Tibial nerve (tissue), 4 donors: ENCODE results near the gene SNN. TPM values are rescaled to one million over a fixed set of nuclear protein-coding genes. Genes with fewer than 3 reads are reported as not detected.

Experiments
- DNase-seq, 2 donors: peaks; one replicate each; pipeline ENCODE4 v3.0.0-alpha.2; 2019; ENCODE audit warnings: low spot score in 2 of 2
- H3K27ac ChIP-seq, 4 donors: fragments of 200-600 bp; sonication (generic) in 3 of 4; one replicate each; pipeline ENCODE4 v1.5.1; 2017 to 2019; ENCODE audit warnings: mild to moderate bottlenecking in 1 of 4
- H3K27me3 ChIP-seq, 2 donors: fragments of 200-600 bp; sonication (generic) in 1 of 2; one replicate each; pipeline versions ENCODE4 v1.5.1 to v1.6.0; 2017 to 2019
- H3K36me3 ChIP-seq, 3 donors: fragments of 200-600 bp; sonication (generic); one replicate each; pipeline ENCODE4 v1.5.1; 2018 to 2019
- H3K4me1 ChIP-seq, 4 donors: fragments of 200-600 bp; sonication (generic) in 3 of 4; one replicate each; pipeline ENCODE4 v1.5.1; 2017 to 2019
- H3K4me3 ChIP-seq, 4 donors: fragments of 200-600 bp; sonication (generic) in 3 of 4; one replicate each; pipeline ENCODE4 v1.5.1; 2017 to 2019; ENCODE audit warnings: mild to moderate bottlenecking in 1 of 4, moderate library complexity in 1 of 4
- H3K9me3 ChIP-seq, 4 donors: fragments of 200-600 bp; sonication (generic) in 3 of 4; one replicate each; pipeline ENCODE4 v1.5.1; 2017 to 2019
- EP300 ChIP-seq, 2 donors: sonication (generic); formaldehyde crosslinking; IDR thresholded peaks; one replicate each; pipeline ENCODE4 v1.6.1; 2017; ENCODE audit warnings: antibody characterized with exemption in 2 of 2, mild to moderate bottlenecking in 1 of 2
- POLR2A ChIP-seq, 2 donors: fragments of 450-650 bp; IDR thresholded peaks; one replicate each; pipeline ENCODE4 v1.6.1; 2017; ENCODE audit warnings: antibody characterized with exemption in 2 of 2, mild to moderate bottlenecking in 2 of 2, moderate library complexity in 2 of 2
- WGBS, 2 donors: methylation state at CpG; one replicate each; pipeline ENCODE4 v1.1.5; 2018; 5-methylcytosine and 5-hydroxymethylcytosine counted together
- total RNA-seq, 4 donors: library from RNA; depleted of rRNA; stranded (reverse); fragments of >200 nt; gene quantifications; one replicate each; pipeline ENCODE4 v1.1.0, GENCODE V29; 2016
- TF ChIP-seq, protein P1 (sequence below), 5 experiments: fragments of 200-600 bp in 3 of 5; fragments of 450-650 bp in 2 of 5; sonication (generic) in 3 of 5; IDR thresholded peaks; one replicate each; pipeline ENCODE4 v1.5.1; 2016 to 2019; ENCODE audit warnings: antibody characterized with exemption in 5 of 5, mild to moderate bottlenecking in 3 of 5, moderate library complexity in 2 of 5

SNN gene
- total RNA-seq, 4 donors from 2014 or later, result 24.3 to 30.6 (median 27.0) TPM

DNA sequence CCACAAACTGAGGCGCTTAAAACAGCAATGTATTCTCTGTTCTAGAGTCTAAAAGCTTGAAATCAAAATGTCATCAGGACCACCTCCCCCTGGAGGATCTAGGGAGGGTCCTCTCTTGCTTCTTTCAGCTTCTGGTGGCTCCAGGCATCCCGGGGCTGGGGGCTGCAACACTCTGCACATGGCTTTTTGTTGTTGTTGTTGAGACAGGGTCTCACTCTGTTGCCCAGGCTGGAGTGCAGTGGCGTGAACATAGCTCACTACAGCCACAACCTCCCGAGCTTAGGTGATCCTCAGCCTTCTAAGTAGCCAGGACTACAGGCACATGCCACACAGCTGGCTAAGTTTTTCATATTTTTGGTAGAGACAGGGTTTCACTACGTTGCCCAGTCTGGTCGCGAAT, 37.0 kb upstream of the SNN start:
- TF ChIP-seq, protein P1, sequence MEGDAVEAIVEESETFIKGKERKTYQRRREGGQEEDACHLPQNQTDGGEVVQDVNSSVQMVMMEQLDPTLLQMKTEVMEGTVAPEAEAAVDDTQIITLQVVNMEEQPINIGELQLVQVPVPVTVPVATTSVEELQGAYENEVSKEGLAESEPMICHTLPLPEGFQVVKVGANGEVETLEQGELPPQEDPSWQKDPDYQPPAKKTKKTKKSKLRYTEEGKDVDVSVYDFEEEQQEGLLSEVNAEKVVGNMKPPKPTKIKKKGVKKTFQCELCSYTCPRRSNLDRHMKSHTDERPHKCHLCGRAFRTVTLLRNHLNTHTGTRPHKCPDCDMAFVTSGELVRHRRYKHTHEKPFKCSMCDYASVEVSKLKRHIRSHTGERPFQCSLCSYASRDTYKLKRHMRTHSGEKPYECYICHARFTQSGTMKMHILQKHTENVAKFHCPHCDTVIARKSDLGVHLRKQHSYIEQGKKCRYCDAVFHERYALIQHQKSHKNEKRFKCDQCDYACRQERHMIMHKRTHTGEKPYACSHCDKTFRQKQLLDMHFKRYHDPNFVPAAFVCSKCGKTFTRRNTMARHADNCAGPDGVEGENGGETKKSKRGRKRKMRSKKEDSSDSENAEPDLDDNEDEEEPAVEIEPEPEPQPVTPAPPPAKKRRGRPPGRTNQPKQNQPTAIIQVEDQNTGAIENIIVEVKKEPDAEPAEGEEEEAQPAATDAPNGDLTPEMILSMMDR (IDR thresholded peaks at IDR 0.05), result no peak
- TF ChIP-seq POLR2A (IDR thresholded peaks at IDR 0.05) (no peak), EP300 (IDR thresholded peaks at IDR 0.05) (no peak)
- Histone ChIP-seq H3K4me1 (peaks cover 0 to 78% (median 35%) of the 10 kb centered on the region in 4 donors), H3K9me3 (no peaks in the 10 kb centered on the region), H3K27ac (peak overlapping the region; percentile 10 to 96 (median 74)), H3K27me3 (no peaks in the 10 kb centered on the region), H3K36me3 (no peaks in the 10 kb centered on the region), H3K4me3 (no peak overlapping the region)
- WGBS, 2 donors, result 80 to 83% methylated on average over 6 to 7 of the region's 7 CpGs
- DNase-seq, result no peak

DNA sequence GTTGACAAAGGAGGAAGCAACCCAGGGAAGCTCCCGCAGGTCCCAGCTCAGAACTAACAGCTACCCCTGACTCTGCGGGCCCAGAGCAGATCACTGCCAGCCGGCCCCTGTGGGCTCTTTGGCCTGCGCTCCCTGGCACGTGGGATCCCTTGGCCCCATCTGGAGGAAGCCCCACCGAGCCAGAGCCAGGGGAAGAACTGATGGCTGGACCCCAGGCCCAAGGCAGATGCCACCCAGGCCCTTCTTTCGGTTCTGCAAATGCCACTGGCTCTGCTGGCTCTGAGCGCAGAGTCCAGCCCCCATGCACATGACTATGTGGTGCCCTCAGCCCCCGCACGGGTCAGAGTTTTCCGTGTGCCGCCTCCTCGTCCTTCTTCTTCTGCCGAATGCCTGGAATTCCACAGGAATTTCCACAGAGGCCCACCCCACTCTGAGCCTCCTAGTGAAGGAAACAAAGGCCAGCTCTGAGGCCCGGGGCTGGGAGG, 35.8 kb upstream of the SNN start:
- Histone ChIP-seq H3K4me1 (peaks cover 0 to 70% (median 33%) of the 10 kb centered on the region in 4 donors), H3K27ac (peak overlapping the region; percentile 68 to 96 (median 82)), H3K9me3 (no peaks in the 10 kb centered on the region), H3K36me3 (no peaks in the 10 kb centered on the region), H3K4me3 (peak overlapping the region in 2 of 4 donors; percentile 14 to 23), H3K27me3 (no peaks in the 10 kb centered on the region)
- 7% methylated on average over 13 to 15 of the region's 15 CpGs for WGBS, 2 donors
- TF ChIP-seq POLR2A (IDR thresholded peaks at IDR 0.05) (peak; percentile 25 to 61), EP300 (IDR thresholded peaks at IDR 0.05) (peak; percentile 82 to 99)
- TF ChIP-seq, protein P1 (IDR thresholded peaks at IDR 0.05), result peak in 1 of 5 experiments; percentile 23
- DNase-seq, result peak; percentile 51 to 59

- Histone ChIP-seq H3K36me3 (no peaks in the 10 kb centered on the region), H3K4me3 (no peak overlapping the region), H3K9me3 (no peaks in the 10 kb centered on the region), H3K27ac (peak overlapping the region; percentile 68 to 96 (median 82)), H3K4me1 (peaks cover 0 to 63% (median 32%) of the 10 kb centered on the region in 4 donors), H3K27me3 (no peaks in the 10 kb centered on the region)
- no peak for DNase-seq
- 44 to 46% methylated on average over 3 of the region's 3 CpGs for WGBS, 2 donors
- TF ChIP-seq EP300 (IDR thresholded peaks at IDR 0.05), result no peak
- TF ChIP-seq POLR2A (IDR thresholded peaks at IDR 0.05), result no peak
- TF ChIP-seq, protein P1 (IDR thresholded peaks at IDR 0.05), result no peak
Measured at GRCh38 chr16:11633113-11633512, 35.1 kb upstream of the SNN start.

DNA sequence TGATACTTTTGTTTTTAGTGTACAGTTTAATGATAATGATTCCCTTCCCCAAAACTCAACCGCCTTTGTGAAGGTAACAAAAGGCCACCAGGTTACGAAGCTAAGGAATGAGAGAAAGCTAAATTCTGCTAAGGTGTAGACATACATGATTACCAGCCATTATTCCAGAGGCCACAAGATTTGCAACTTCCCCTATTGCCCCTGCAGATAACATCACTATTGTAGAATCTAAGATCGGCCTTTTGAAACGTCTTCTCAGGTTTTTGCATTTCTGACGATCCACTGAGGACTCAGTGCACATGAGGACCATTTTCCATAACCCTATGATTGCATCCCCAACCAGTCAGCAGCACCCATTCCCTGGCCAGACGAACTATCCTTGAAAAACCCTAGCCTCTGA, 33.9 kb upstream of the SNN start:
- WGBS, 2 donors, result 69 to 79% methylated on average over 6 of the region's 6 CpGs
- H3K4me3 ChIP-seq, result no peak overlapping the region
- no peaks in the 10 kb centered on the region for H3K27me3 ChIP-seq
- peaks cover 0 to 56% (median 29%) of the 10 kb centered on the region in 4 donors for H3K4me1 ChIP-seq
- H3K36me3 ChIP-seq, result no peaks in the 10 kb centered on the region
- H3K27ac ChIP-seq, result peak overlapping the region in 2 of 4 donors; percentile 94 to 96
- DNase-seq, result no peak
- no peaks in the 10 kb centered on the region for H3K9me3 ChIP-seq
- TF ChIP-seq, protein P1 (IDR thresholded peaks at IDR 0.05), result no peak
- TF ChIP-seq EP300 (IDR thresholded peaks at IDR 0.05), result no peak
- no peak for TF ChIP-seq POLR2A (IDR thresholded peaks at IDR 0.05)

- Histone ChIP-seq H3K4me1 (peaks cover 0 to 56% (median 32%) of the 10 kb centered on the region in 4 donors), H3K36me3 (no peaks in the 10 kb centered on the region), H3K4me3 (no peak overlapping the region), H3K27ac (peak overlapping the region in 3 of 4 donors; percentile 46 to 96 (median 94)), H3K9me3 (no peaks in the 10 kb centered on the region), H3K27me3 (no peaks in the 10 kb centered on the region)
- 81 to 82% methylated on average over 10 of the region's 10 CpGs for WGBS, 2 donors
- TF ChIP-seq, protein P1 (IDR thresholded peaks at IDR 0.05), result no peak
- TF ChIP-seq POLR2A (IDR thresholded peaks at IDR 0.05) (no peak), EP300 (IDR thresholded peaks at IDR 0.05) (no peak)
- no peak for DNase-seq
Measured at GRCh38 chr16:11635113-11635652, 33.1 kb upstream of the SNN start.
